GM23338 (cell line): ENCODE data around the gene OTUD3.
"Not testable (repeated sequence)": the region's sequence is repeated elsewhere in the genome, so short reads cannot be mapped to it uniquely, and the experiment has no call there.

ENCODE experiments used
- CREB1 ChIP-seq: fragments of 250-450 bp; sonication (Bioruptor Pico); IDR thresholded peaks from 2 replicates; pipeline ENCODE4 v1.5.0; 2020; ENCODE audit warnings: low read depth, mild to moderate bottlenecking, moderate library complexity
- CTCF ChIP-seq, 2 experiments: fragments of 200-600 bp in 1 of 2; sonication (generic) in 1 of 2; conservative IDR thresholded peaks; 2 replicates each; pipeline versions ENCODE4 v1.5.1 to v1.6.1; 2016 to 2017; ENCODE audit warnings: antibody characterized with exemption in 2 of 2, low read depth in 2 of 2, mild to moderate bottlenecking in 2 of 2, moderate library complexity in 1 of 2
- ETS1 ChIP-seq: IDR thresholded peaks from 2 replicates; pipeline ENCODE4 v1.6.1; 2016; ENCODE audit warnings: antibody characterized with exemption
- EZH2 ChIP-seq: fragments of 200-600 bp; sonication (generic); IDR thresholded peaks from one replicate; pipeline ENCODE4 v1.8.0; 2017; ENCODE audit warnings: antibody characterized with exemption, mild to moderate bottlenecking, low read depth; ENCODE audit not compliant: unreplicated experiment
- EZH2phosphoT487 ChIP-seq: fragments of 200-600 bp; sonication (generic); IDR thresholded peaks from one replicate; pipeline ENCODE4 v1.8.1; 2018; ENCODE audit warnings: antibody characterized with exemption; ENCODE audit not compliant: unreplicated experiment
- JUNB ChIP-seq: IDR thresholded peaks from one replicate; pipeline ENCODE4 v1.6.1; 2016; ENCODE audit warnings: antibody characterized with exemption; ENCODE audit not compliant: unreplicated experiment
- NANOG ChIP-seq: IDR thresholded peaks from 2 replicates; pipeline ENCODE4 v1.6.1; 2016; ENCODE audit warnings: antibody characterized with exemption, borderline replicate concordance
- POLR2AphosphoS5 ChIP-seq: IDR thresholded peaks from 2 replicates; pipeline ENCODE4 v1.6.1; 2016; ENCODE audit warnings: antibody characterized with exemption, low read depth
- REST ChIP-seq: IDR thresholded peaks from one replicate; pipeline ENCODE4 v1.6.1; 2018; ENCODE audit warnings: antibody characterized with exemption; ENCODE audit not compliant: unreplicated experiment
- ZNF114 ChIP-seq: fragments of 250-450 bp; sonication (Bioruptor Pico); IDR thresholded peaks from 2 replicates; pipeline ENCODE4 v1.5.0; 2020; ENCODE audit warnings: mild to moderate bottlenecking, moderate library complexity
- ZNF462 ChIP-seq: fragments of 250-450 bp; sonication (Bioruptor Pico); IDR thresholded peaks from 2 replicates; pipeline ENCODE4 v1.5.0; 2020; ENCODE audit warnings: mild to moderate bottlenecking, moderate library complexity

GRCh38 chr1:19849307-19849706, 32.9 kb upstream of the OTUD3 start:
- TF ChIP-seq CTCF (conservative IDR thresholded peaks at IDR 0.05; ENCODE audit: low read depth in 2 of 2); EZH2phosphoT487; EZH2; JUNB; POLR2AphosphoS5; ZNF462 (CRISPR knock-in tag); ETS1; CREB1; REST; ZNF114; NANOG: not testable (repeated sequence)
